VCaP (cell line): ENCODE results near the gene USP15.

Source experiments
- H3K27ac ChIP-seq: fragments of 450-650 bp; 2 replicates; pipeline ENCODE4 v1.5.1; 2017
- CTCF ChIP-seq: fragments of 450-650 bp; conservative IDR thresholded peaks from 2 replicates; pipeline ENCODE4 v1.5.1; 2017; ENCODE audit warnings: mild to moderate bottlenecking, moderate library complexity

The USP15 gene

GRCh38 chr12:62426089-62426488, 165.9 kb downstream of the USP15 start:
- no peak for TF ChIP-seq CTCF

DNA sequence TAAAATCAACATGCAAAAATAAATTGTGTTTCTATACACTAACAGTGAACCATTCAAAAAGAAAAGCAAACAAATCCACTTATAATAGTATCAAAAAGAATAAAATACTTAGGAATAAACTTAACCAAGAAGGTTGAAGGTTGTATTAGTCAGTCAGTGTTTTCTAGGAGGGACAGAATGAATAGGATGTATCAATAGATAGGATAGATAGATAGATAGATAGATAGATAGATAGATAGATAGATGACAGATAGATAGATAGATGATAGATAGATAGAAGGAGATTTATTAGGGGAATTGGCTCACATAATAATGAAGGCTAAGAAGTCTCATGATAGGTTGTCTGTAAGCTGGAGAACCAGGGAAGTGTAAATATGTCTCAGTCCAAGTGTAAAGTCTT, 169.3 kb downstream of the USP15 start:
- no peak for TF ChIP-seq CTCF

More at GRCh38 chr12:62426089-62426488, 165.9 kb downstream of the USP15 start:
- H3K27ac ChIP-seq = no peak overlapping the region

DNA sequence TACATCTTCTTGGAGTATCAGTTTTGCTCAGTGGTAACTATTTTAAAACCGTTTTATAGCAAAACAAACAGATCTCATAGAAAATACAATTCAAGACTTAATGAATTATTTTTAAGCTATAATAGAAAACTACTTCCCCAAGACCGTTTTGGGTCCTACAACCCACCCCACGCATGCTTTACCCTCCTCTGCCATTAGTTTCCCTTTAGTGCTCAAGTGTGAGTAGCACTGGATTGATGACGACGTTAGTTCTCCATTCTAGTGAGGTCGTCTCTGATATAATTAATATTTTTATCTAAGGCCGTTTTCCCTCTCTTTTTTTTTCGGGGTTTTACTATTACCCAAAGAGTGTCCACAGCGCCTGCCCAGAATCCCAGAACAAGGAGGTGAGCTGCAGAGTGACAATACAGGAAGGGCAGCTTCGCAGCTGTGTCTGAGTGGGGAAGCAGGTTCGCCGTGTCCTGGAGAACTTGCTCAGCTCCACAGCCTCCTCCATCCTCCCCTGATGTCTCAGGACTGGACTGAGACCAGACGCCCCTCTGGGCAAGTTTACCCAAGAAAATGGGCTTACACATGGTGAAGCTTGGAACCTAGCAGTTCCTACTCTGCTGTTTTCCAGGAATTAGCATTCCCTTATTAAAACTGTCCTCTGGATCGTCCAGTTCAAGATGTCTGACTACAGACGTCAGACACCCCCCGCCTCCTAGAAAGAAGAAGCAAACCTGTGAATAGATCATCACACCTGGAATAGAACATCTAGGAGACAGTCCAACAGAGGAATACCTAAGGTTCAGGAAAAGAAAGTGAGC, 174.5 kb downstream of the USP15 start:
- no peak for TF ChIP-seq CTCF
- peak overlapping the region; percentile 52 for H3K27ac ChIP-seq

More for the DNA sequence above, 169.3 kb downstream of the USP15 start:
- H3K27ac ChIP-seq = no peak overlapping the region

- peak overlapping the region; percentile 52 for H3K27ac ChIP-seq
- TF ChIP-seq CTCF = peak; percentile 86
Measured at GRCh38 chr12:62435303-62436163, 175.3 kb downstream of the USP15 start.

- no peak overlapping the region for H3K27ac ChIP-seq
- TF ChIP-seq CTCF = no peak
Measured at GRCh38 chr12:62436164-62436503, 175.9 kb downstream of the USP15 start.

DNA sequence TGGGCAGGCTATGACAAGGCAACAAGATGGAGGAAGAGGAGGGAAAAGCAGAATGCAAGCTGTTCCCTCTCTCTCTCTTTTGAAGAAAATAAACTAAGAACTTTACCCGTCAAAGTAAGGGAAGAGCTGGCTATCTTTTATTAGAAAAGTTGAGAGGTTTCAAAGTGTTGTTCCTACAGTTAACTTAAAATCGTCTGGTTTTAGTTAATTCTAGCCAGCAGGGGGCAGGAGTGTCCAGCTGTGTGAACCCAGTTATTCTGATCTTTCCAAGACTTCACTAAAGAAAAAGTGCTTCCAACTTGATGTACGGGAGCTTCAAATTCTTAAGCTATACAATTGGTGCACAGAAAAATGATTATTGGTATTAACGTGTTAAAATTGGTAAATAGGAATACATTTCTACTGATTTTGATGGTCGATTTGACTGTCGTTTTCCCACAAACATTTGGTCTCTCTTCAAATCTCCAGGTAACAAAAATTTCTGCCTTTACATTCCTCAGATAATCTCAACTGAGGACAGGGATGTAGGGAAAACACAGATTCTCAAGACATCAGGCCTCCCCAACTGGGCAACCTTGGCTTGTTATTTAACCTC, 178.0 kb downstream of the USP15 start:
- peak; percentile 92 for TF ChIP-seq CTCF
- no peak overlapping the region for H3K27ac ChIP-seq
